Tibial nerve (tissue), 4 donors: ENCODE data around the gene EXOC2. TPM values are rescaled to one million over a fixed set of nuclear protein-coding genes. Genes with fewer than 3 reads are reported as not detected.

ENCODE experiments used
- DNase-seq, 2 donors: peaks; one replicate each; pipeline ENCODE4 v3.0.0-alpha.2; 2019; ENCODE audit warnings: low spot score in 2 of 2
- H3K27ac ChIP-seq, 4 donors: fragments of 200-600 bp; sonication (generic) in 3 of 4; one replicate each; pipeline ENCODE4 v1.5.1; 2017 to 2019; ENCODE audit warnings: mild to moderate bottlenecking in 1 of 4
- H3K27me3 ChIP-seq, 2 donors: fragments of 200-600 bp; sonication (generic) in 1 of 2; one replicate each; pipeline versions ENCODE4 v1.5.1 to v1.6.0; 2017 to 2019
- H3K36me3 ChIP-seq, 3 donors: fragments of 200-600 bp; sonication (generic); one replicate each; pipeline ENCODE4 v1.5.1; 2018 to 2019
- H3K4me1 ChIP-seq, 4 donors: fragments of 200-600 bp; sonication (generic) in 3 of 4; one replicate each; pipeline ENCODE4 v1.5.1; 2017 to 2019
- H3K4me3 ChIP-seq, 4 donors: fragments of 200-600 bp; sonication (generic) in 3 of 4; one replicate each; pipeline ENCODE4 v1.5.1; 2017 to 2019; ENCODE audit warnings: mild to moderate bottlenecking in 1 of 4, moderate library complexity in 1 of 4
- H3K9me3 ChIP-seq, 4 donors: fragments of 200-600 bp; sonication (generic) in 3 of 4; one replicate each; pipeline ENCODE4 v1.5.1; 2017 to 2019
- EP300 ChIP-seq, 2 donors: sonication (generic); formaldehyde crosslinking; IDR thresholded peaks; one replicate each; pipeline ENCODE4 v1.6.1; 2017; ENCODE audit warnings: antibody characterized with exemption in 2 of 2, mild to moderate bottlenecking in 1 of 2
- POLR2A ChIP-seq, 2 donors: fragments of 450-650 bp; IDR thresholded peaks; one replicate each; pipeline ENCODE4 v1.6.1; 2017; ENCODE audit warnings: antibody characterized with exemption in 2 of 2, mild to moderate bottlenecking in 2 of 2, moderate library complexity in 2 of 2
- whole genome bisulfite sequencing, 2 donors: methylation state at CpG; one replicate each; pipeline ENCODE4 v1.1.5; 2018; 5-methylcytosine and 5-hydroxymethylcytosine counted together
- total RNA-seq, 4 donors: library from RNA; depleted of rRNA; stranded (reverse); fragments of >200 nt; gene quantifications; one replicate each; pipeline ENCODE4 v1.1.0, GENCODE V29; 2016
- TF ChIP-seq, protein P1 (sequence below), 5 experiments: fragments of 200-600 bp in 3 of 5; fragments of 450-650 bp in 2 of 5; sonication (generic) in 3 of 5; IDR thresholded peaks; one replicate each; pipeline ENCODE4 v1.5.1; 2016 to 2019; ENCODE audit warnings: antibody characterized with exemption in 5 of 5, mild to moderate bottlenecking in 3 of 5, moderate library complexity in 2 of 5

The EXOC2 gene
- total RNA-seq, 4 donors from 2014 or later, result 20.8 to 30.0 (median 24.1) TPM

DNA sequence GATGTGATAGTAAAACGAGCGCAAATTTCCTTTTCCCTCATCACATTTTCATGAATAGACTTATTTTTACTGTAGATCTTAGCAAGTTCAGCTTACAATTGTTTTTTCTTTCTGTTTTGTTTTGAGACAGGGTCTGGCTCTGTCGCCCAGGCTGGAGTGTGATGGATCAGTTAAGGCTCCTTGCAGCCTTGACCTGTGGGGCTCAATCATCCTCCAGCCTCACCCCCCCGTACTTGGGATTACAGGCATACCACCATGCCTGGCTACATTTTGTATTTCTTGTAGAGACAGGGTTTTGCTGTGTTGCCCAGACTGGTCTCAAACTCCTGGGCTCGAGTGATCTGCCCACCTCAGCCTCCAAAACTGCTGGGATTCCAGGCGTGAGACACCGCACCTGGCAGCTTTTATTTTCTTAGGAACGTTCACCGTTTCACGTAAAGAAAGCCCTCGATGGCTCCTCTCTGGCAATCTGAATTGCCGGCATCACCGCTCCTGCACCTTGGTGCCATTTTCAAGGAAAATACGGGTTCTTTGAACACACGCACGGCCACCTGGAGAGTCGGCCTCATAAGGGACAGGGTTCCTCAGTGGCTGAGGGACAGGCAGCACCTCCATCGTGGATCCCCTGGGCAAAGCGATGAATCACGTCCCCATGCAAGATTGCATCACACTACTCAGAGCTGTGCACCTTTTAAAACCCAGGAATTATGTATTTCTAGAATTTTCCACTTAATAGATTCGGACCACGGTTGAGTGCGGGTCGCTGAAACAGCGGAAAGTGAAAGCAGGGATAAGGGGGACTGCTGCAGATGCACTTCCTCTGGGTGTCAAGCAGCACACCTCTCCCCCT is 222.7 kb downstream of the EXOC2 start:
- Histone ChIP-seq H3K4me3 (no peak overlapping the region), H3K27me3 (peaks cover 0 to 18% of the 10 kb centered on the region in 2 donors), H3K27ac (no peak overlapping the region), H3K9me3 (no peaks in the 10 kb centered on the region), H3K4me1 (no peaks in the 10 kb centered on the region), H3K36me3 (no peaks in the 10 kb centered on the region)
- DNase-seq, result no peak
- no peak for TF ChIP-seq EP300 (IDR thresholded peaks at IDR 0.05)
- TF ChIP-seq, protein P1, sequence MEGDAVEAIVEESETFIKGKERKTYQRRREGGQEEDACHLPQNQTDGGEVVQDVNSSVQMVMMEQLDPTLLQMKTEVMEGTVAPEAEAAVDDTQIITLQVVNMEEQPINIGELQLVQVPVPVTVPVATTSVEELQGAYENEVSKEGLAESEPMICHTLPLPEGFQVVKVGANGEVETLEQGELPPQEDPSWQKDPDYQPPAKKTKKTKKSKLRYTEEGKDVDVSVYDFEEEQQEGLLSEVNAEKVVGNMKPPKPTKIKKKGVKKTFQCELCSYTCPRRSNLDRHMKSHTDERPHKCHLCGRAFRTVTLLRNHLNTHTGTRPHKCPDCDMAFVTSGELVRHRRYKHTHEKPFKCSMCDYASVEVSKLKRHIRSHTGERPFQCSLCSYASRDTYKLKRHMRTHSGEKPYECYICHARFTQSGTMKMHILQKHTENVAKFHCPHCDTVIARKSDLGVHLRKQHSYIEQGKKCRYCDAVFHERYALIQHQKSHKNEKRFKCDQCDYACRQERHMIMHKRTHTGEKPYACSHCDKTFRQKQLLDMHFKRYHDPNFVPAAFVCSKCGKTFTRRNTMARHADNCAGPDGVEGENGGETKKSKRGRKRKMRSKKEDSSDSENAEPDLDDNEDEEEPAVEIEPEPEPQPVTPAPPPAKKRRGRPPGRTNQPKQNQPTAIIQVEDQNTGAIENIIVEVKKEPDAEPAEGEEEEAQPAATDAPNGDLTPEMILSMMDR (IDR thresholded peaks at IDR 0.05), result no peak
- no peak for TF ChIP-seq POLR2A (IDR thresholded peaks at IDR 0.05)
- WGBS, 2 donors, result 76% methylated on average over 25 of the region's 25 CpGs

DNA sequence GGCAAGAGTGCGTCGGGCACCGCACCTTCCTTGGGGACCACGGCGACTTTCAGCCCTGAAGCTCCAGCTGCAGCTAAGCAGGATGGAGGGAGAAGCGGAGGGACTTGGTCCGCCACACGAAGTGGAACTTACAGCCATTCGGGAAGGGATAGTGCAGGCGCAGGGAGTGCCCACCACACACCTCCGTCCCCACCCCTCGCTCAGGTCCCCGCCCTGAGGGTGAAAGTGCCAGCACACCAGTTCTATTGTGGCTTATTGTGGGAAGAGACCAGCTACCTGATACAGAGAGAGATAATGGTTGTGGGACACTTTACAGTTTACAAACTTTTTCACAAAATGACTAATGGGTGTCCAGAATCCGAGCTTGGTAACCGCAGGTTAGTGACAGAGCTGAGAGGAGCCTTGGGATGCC is 225.3 kb downstream of the EXOC2 start:
- Histone ChIP-seq H3K27ac (no peak overlapping the region), H3K4me3 (no peak overlapping the region), H3K36me3 (no peaks in the 10 kb centered on the region), H3K4me1 (no peaks in the 10 kb centered on the region), H3K27me3 (peaks cover 0 to 22% of the 10 kb centered on the region in 2 donors), H3K9me3 (no peaks in the 10 kb centered on the region)
- WGBS, 2 donors, result 87 to 88% methylated on average over 15 of the region's 15 CpGs
- no peak for DNase-seq
- TF ChIP-seq POLR2A (IDR thresholded peaks at IDR 0.05), result no peak
- no peak for TF ChIP-seq EP300 (IDR thresholded peaks at IDR 0.05)
- TF ChIP-seq, protein P1 (IDR thresholded peaks at IDR 0.05), result no peak

DNA sequence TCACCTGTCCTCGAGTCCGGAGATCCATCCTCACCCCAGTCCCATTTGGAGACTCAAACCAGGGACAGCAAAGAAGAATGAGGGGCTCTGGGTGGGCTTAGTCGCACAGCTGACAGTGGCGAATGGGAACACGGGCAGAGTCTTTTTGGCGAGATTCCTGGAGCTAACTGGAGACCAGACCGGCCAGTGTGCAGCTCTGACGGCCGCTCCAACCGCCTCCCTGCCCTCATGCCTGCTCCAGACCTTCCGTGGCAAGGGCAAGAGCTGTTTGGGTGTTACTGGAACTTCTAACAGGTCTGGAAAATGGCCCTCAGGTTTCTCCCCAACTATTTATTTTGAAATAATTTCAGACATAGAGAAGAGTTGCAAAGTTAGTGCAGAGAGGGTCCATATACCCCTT is 225.8 kb downstream of the EXOC2 start:
- Histone ChIP-seq H3K4me3 (no peak overlapping the region), H3K27me3 (peaks cover 0 to 22% of the 10 kb centered on the region in 2 donors), H3K36me3 (no peaks in the 10 kb centered on the region), H3K27ac (no peak overlapping the region), H3K9me3 (no peaks in the 10 kb centered on the region), H3K4me1 (no peaks in the 10 kb centered on the region)
- TF ChIP-seq EP300 (IDR thresholded peaks at IDR 0.05) (no peak), POLR2A (IDR thresholded peaks at IDR 0.05) (no peak)
- TF ChIP-seq, protein P1 (IDR thresholded peaks at IDR 0.05), result no peak
- no peak for DNase-seq
- WGBS, 2 donors, result 84 to 93% methylated on average over 11 of the region's 11 CpGs

DNA sequence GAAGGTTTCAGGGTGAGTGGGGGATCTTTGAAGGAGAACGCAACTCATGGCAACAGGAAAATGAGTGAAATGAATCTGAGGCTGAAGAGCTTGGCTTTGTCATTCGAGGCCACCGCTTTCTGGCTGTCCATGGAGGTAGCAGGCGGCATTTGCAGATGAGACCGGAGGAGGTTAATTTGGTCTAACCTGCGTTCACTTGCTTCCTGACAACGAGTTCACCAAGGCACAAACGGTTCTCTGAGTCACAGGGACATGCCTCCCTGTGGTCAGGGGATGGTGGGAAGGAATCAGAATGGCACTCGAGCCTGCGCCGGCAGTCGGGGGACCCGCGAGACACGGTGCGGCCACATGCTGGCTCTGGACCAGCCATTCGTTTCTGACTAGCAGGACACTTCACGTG is 226.4 kb downstream of the EXOC2 start:
- no peak for TF ChIP-seq POLR2A (IDR thresholded peaks at IDR 0.05)
- DNase-seq, result no peak
- H3K27me3 ChIP-seq, result peaks cover 0 to 22% of the 10 kb centered on the region in 2 donors
- 84 to 88% methylated on average over 18 of the region's 18 CpGs for WGBS, 2 donors
- H3K9me3 ChIP-seq, result no peaks in the 10 kb centered on the region
- H3K36me3 ChIP-seq, result no peaks in the 10 kb centered on the region
- H3K27ac ChIP-seq, result no peak overlapping the region
- no peak overlapping the region for H3K4me3 ChIP-seq
- H3K4me1 ChIP-seq, result no peaks in the 10 kb centered on the region

DNA sequence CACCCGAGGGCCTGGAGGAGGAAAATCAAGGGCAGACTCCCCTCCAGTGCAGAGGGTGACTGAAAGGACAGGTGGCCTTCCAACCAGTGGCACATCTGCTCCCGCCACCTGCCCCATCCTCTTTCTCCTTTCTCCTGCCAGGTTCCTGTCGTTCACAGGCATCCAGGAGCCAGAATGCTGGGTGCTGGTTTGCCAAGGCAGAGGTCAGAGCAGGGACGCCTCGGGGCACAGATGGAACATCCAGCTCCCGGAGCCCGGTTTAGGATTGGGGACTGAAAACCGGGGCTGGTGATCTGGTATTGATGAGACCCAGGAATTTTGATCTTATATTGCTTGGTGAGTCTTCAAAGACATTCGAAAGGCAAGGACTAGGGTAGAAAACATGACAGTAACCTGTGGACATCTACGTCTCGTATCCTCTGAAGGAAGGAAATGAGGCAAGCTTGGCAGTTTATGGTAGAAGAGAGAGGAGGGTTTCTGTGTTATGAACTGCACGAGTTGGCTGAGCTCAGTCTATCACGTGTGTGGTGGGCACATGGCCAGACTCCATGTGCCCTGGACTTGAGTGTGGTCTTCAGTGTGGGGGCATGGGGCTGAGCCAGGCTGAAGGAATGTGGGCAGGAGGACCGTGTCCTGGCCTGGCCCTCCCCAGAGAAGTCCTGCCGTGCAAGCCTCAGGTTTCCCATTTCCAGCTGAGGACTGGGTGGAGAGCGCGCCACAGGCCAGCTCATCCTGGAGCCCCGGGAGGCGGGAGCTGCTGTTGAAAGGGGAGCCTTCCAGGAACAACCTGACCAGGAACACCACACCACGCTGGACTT is 227.2 kb downstream of the EXOC2 start:
- no peak overlapping the region for H3K4me3 ChIP-seq
- peaks cover 0 to 20% of the 10 kb centered on the region in 2 donors for H3K27me3 ChIP-seq
- no peaks in the 10 kb centered on the region for H3K36me3 ChIP-seq
- H3K9me3 ChIP-seq, result no peaks in the 10 kb centered on the region
- H3K4me1 ChIP-seq, result no peaks in the 10 kb centered on the region
- no peak for DNase-seq
- TF ChIP-seq EP300 (IDR thresholded peaks at IDR 0.05), result no peak
- TF ChIP-seq, protein P1 (IDR thresholded peaks at IDR 0.05), result no peak
- no peak for TF ChIP-seq POLR2A (IDR thresholded peaks at IDR 0.05)
- H3K27ac ChIP-seq, result no peak overlapping the region
- 77 to 79% methylated on average over 14 to 20 of the region's 20 CpGs for WGBS, 2 donors
